HEK293 (cell line): Measurements from ENCODE around the gene PLB1.
"Not testable (repeated sequence)": the region's sequence is repeated elsewhere in the genome, so short reads cannot be mapped to it uniquely, and the experiment has no call there.

ENCODE experiments used
- CTCF ChIA-PET: fragments of 350-600 bp; formaldehyde crosslinking; extraction: SDS; loops from one replicate; lab custom pipeline; 2021; ENCODE audit warnings: antibody characterized with exemption; lab: Yijun Ruan, JAX
- POLR2A ChIA-PET: fragments of 300-600 bp; formaldehyde crosslinking; extraction: SDS; loops from one replicate; lab custom pipeline; 2020; ENCODE audit warnings: antibody characterized with exemption, inconsistent platforms; lab: Yijun Ruan, JAX
- H3K27ac ChIP-seq: fragments of 200-500 bp; sonication (Bioruptor generic); 2 replicates; pipeline ENCODE4 v1.5.1; 2014; ENCODE audit warnings: low read depth, low read length, control low read depth, inconsistent platforms; ENCODE audit errors: extremely low read depth
- H3K36me3 ChIP-seq, 2 experiments: fragments of 200-500 bp in 1 of 2; sonication (Bioruptor generic) in 1 of 2; 1 replicate in 1 of 2; 2 replicates in 1 of 2; pipeline ENCODE4 v1.5.1; 2014 to 2017; ENCODE audit warnings: inconsistent platforms in 2 of 2, low read length in 2 of 2; ENCODE audit not compliant: control insufficient read depth in 2 of 2, insufficient read depth in 1 of 2
- H3K4me1 ChIP-seq: fragments of 200-500 bp; sonication (Bioruptor generic); 2 replicates; pipeline ENCODE4 v1.5.1; 2014; ENCODE audit warnings: mild to moderate bottlenecking, low read length, inconsistent platforms; ENCODE audit not compliant: control insufficient read depth, insufficient read depth
- H3K4me3 ChIP-seq: 2 replicates; pipeline ENCODE4 v1.5.1; 2011; ENCODE audit warnings: low read depth, mild to moderate bottlenecking, control low read depth, low read length, moderate library complexity
- H3K9me3 ChIP-seq: fragments of 200-500 bp; sonication (Bioruptor generic); 2 replicates; pipeline ENCODE4 v1.5.1; 2014; ENCODE audit warnings: low read depth, low read length, inconsistent platforms; ENCODE audit not compliant: control insufficient read depth, insufficient read depth
- BCL6B ChIP-seq: fragments of 450-650 bp; formaldehyde crosslinking; IDR thresholded peaks from 2 replicates; pipeline ENCODE4 v1.5.1; 2017; ENCODE audit warnings: missing biosample characterization, missing genetic modification characterization
- GLIS1 ChIP-seq: fragments of 450-650 bp; formaldehyde crosslinking; IDR thresholded peaks from 2 replicates; pipeline ENCODE4 v1.5.1; 2016; ENCODE audit warnings: missing biosample characterization, missing genetic modification characterization
- TRIM28 ChIP-seq: IDR thresholded peaks from 2 replicates; pipeline ENCODE4 v1.6.1; 2011; ENCODE audit warnings: low read length, control low read depth, borderline replicate concordance
- YY2 ChIP-seq: fragments of 450-650 bp; formaldehyde crosslinking; IDR thresholded peaks from 2 replicates; pipeline ENCODE4 v1.5.1; 2016; ENCODE audit warnings: missing biosample characterization, missing genetic modification characterization
- ZBTB7A ChIP-seq: fragments of 450-650 bp; formaldehyde crosslinking; IDR thresholded peaks from 2 replicates; pipeline ENCODE4 v1.5.1; 2016; ENCODE audit warnings: low read depth, missing biosample characterization, missing genetic modification characterization
- ZFP3 ChIP-seq: fragments of 450-650 bp; formaldehyde crosslinking; IDR thresholded peaks from 2 replicates; pipeline ENCODE4 v1.5.1; 2016; ENCODE audit warnings: low read depth, missing biosample characterization, missing genetic modification characterization
- ZIC2 ChIP-seq: fragments of 450-650 bp; formaldehyde crosslinking; IDR thresholded peaks from 2 replicates; pipeline ENCODE4 v1.5.1; 2016; ENCODE audit warnings: missing biosample characterization, missing genetic modification characterization
- ZNF146 ChIP-seq: fragments of 450-650 bp; formaldehyde crosslinking; IDR thresholded peaks from 2 replicates; pipeline ENCODE4 v1.5.1; 2016; ENCODE audit warnings: missing biosample characterization, missing genetic modification characterization
- ZNF16 ChIP-seq: fragments of 450-650 bp; formaldehyde crosslinking; IDR thresholded peaks from 2 replicates; pipeline ENCODE4 v1.5.1; 2016; ENCODE audit warnings: low read depth, missing biosample characterization, missing genetic modification characterization
- ZNF184 ChIP-seq: fragments of 450-650 bp; IDR thresholded peaks from 2 replicates; pipeline ENCODE4 v1.5.1; 2018; ENCODE audit warnings: missing biosample characterization, mild to moderate bottlenecking, missing genetic modification characterization
- ZNF391 ChIP-seq: fragments of 450-650 bp; formaldehyde crosslinking; IDR thresholded peaks from 2 replicates; pipeline ENCODE4 v1.5.1; 2016; ENCODE audit warnings: low read depth, missing biosample characterization, missing genetic modification characterization, borderline replicate concordance
- ZNF529 ChIP-seq: fragments of 450-650 bp; formaldehyde crosslinking; IDR thresholded peaks from 2 replicates; pipeline ENCODE4 v1.5.1; 2017; ENCODE audit warnings: missing genetic modification characterization, missing biosample characterization; ENCODE audit not compliant: insufficient replicate concordance
- ZNF530 ChIP-seq: fragments of 450-650 bp; formaldehyde crosslinking; IDR thresholded peaks from 2 replicates; pipeline ENCODE4 v1.5.1; 2016; ENCODE audit warnings: low read depth, missing biosample characterization, missing genetic modification characterization
- ZNF776 ChIP-seq: fragments of 450-650 bp; formaldehyde crosslinking; IDR thresholded peaks from 2 replicates; pipeline ENCODE4 v1.5.0; 2017; ENCODE audit warnings: missing biosample characterization, missing genetic modification characterization, borderline replicate concordance

PLB1 gene

GRCh38 chr2:28664120-28664842 is 168.4 kb downstream of the PLB1 start (continued):
- peak; percentile 93; the same call in 1 of the 2 replicates for TF ChIP-seq TRIM28

DNA sequence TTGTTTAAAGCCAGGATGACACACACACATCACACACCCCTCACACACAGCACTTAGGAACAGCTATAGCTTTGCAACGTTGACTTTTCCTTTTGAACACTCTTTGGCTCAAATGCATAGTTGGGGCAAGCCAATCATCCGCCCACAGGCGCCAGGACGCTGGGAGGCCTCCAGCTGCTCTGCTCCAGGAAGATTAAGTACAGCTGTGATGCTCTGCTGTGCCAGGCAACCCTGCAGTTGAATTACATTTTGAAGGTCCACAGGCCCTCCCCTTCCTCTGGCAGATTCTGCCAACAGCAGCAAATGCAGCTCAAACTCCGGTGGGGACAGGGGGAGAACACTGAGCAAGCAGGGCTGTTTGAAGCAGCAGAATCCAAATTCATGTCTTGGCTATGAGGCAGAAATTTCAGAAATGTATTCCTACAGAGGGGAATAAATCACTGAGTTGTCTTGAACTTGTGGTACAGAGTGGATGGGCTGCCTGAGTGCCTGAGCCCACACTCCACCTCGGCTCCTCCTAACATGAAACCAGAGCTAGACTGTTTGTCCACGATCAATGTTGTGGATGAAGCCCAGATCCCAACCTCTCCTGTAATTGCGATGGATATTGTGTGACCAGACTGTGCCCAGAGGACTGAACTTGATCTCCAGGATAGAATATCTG is 169.3 kb downstream of the PLB1 start:
- Histone ChIP-seq H3K4me3 (no peak overlapping the region), H3K4me1 (0 out of 2 replicates have a peak, but pooled peaks cover 6% of the 10 kb centered on the region), H3K36me3 (no peaks in the 10 kb centered on the region), H3K27ac (no peak overlapping the region), H3K9me3 (no peaks in the 10 kb centered on the region)
- no peak for TF ChIP-seq ZNF530
- TF ChIP-seq ZIC2 (tag by site-specific recombination), result peak; percentile 72
- CTCF ChIA-PET, result interaction anchor here (0.7 to 3.8 kb wide), 3 partner anchors 44 to 79 kb away, joined by 3 to 20 read pairs (median 3); no protein-coding TSS in a partner anchor
- POLR2A ChIA-PET, result interaction anchor here (0.5 to 1.0 kb wide), 3 partner anchors 10 to 46 kb away, joined by 4 to 7 read pairs (median 7); no protein-coding TSS in a partner anchor

- H3K4me1 ChIP-seq, H3K36me3 ChIP-seq, POLR2A ChIA-PET, H3K9me3 ChIP-seq, H3K4me3 ChIP-seq, H3K27ac ChIP-seq: not testable (repeated sequence)
- CTCF ChIA-PET, result interaction anchor here (1.2 to 3.8 kb wide), 2 partner anchors 45 to 71 kb away, joined by 3 to 20 read pairs; no protein-coding TSS in a partner anchor
- TF ChIP-seq ZNF146 (tag by site-specific recombination), result peak; percentile 70
Observed at GRCh38 chr2:28665811-28666377, 170.0 kb downstream of the PLB1 start.

GRCh38 chr2:28666496-28667184 is 170.8 kb downstream of the PLB1 start:
- POLR2A ChIA-PET, result no interaction called here
- Histone ChIP-seq H3K4me3 (no peak overlapping the region), H3K9me3 (no peaks in the 10 kb centered on the region), H3K4me1 (0 out of 2 replicates have a peak, but pooled peaks cover 6% of the 10 kb centered on the region), H3K27ac (no peak overlapping the region), H3K36me3 (no peaks in the 10 kb centered on the region)
- no peak for TF ChIP-seq ZNF776 (tag by site-specific recombination)
- no peak for TF ChIP-seq ZNF16 (tag by site-specific recombination)
- no peak for TF ChIP-seq ZNF529 (tag by site-specific recombination)
- TF ChIP-seq ZNF391 (tag by site-specific recombination), result no peak
- TF ChIP-seq ZFP3 (tag by site-specific recombination), result no peak
- no peak for TF ChIP-seq YY2
- no peak for TF ChIP-seq ZNF184 (tag by site-specific recombination)
- CTCF ChIA-PET, result interaction anchor here (0.9 kb wide), 1 partner anchor 72 kb away, joined by 3 read pairs; no protein-coding TSS in a partner anchor

GRCh38 chr2:28667261-28667660 is 171.4 kb downstream of the PLB1 start:
- no peaks in the 10 kb centered on the region for H3K9me3 ChIP-seq
- H3K27ac ChIP-seq, result no peak overlapping the region
- TF ChIP-seq BCL6B (tag by site-specific recombination) (no peak), ZBTB7A (tag by site-specific recombination) (no peak), GLIS1 (no peak)
- TF ChIP-seq, all 188 proteins: peak for 0
- ChIA-PET POLR2A (no interaction called here), CTCF (interaction anchor here (0.9 kb wide), 1 partner anchor 72 kb away, joined by 3 read pairs; no protein-coding TSS in a partner anchor)
- Histone ChIP-seq H3K4me3 (no peak overlapping the region), H3K36me3 (no peaks in the 10 kb centered on the region), H3K4me1 (no peaks in the 10 kb centered on the region)
